ENCODE data around the gene ATP5PD.
"Not testable (repeated sequence)": the region's sequence is repeated elsewhere in the genome, so short reads cannot be mapped to it uniquely, and the experiment has no call there.

The ATP5PD gene

DNA sequence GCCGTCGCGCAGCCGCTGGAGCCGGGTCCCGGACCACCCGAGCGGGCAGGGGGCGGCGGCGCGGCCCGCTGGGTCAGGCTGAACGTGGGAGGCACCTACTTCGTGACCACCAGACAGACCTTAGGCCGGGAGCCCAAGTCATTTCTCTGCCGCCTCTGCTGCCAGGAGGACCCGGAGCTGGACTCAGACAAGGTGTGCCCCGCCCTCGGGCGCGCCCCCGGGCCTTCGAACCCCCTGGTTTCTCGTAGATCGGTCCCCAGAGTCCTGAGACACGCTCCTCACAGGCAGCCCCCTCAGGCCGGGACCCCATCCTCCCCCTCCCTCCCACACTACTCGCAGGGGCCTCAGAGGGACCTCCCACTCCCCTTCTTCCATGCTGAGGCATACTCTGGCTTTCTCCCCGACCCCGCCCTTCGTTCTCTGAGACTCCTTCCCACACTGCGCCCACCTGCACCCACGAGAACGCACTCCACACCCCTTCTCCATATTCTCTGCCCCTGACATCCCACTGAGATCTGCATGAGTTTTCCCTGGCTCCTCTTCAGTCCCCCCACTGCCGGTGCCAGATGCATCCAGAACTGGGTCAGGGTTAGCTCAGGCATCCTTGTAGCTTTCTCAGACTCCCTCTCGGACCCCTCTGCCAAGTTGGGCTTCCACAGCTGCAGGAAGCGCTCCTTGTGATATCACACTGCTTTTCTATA is 779 bp upstream of the ATP5PD start:
- Histone ChIP-seq H4K20me1 (ENCODE audit: insufficient read depth, low read length) (no peaks in the 10 kb centered on the region), H3K9me3 (ENCODE audit: insufficient read depth, low read length) (no peaks in the 10 kb centered on the region), H3K27ac (ENCODE audit: low read length) (no peak overlapping the region), H3K9ac (ENCODE audit: low read length) (peak overlapping the region; percentile 78), H3K4me1 (ENCODE audit: low read length) (peaks cover 19% of the 10 kb centered on the region), H3K27me3 (ENCODE audit: low read depth, low read length) (no peaks in the 10 kb centered on the region), H2AFZ (ENCODE audit: low read depth, low read length) (no peak overlapping the region), H3K4me3 (ENCODE audit: low read length) (peak overlapping the region; percentile 90), H3K36me3 (replicated peaks; ENCODE audit: low read depth, low read length) (peaks cover 7% of the 10 kb centered on the region), H3K4me2 (ENCODE audit: low read length) (peak overlapping the region; percentile 99), H3K79me2 (ENCODE audit: low read length) (peaks cover 17% of the 10 kb centered on the region)
- TF ChIP-seq EZH2phosphoT487 (IDR thresholded peaks at IDR 0.05; ENCODE audit: low read depth): no peak
- TF ChIP-seq, protein P1, sequence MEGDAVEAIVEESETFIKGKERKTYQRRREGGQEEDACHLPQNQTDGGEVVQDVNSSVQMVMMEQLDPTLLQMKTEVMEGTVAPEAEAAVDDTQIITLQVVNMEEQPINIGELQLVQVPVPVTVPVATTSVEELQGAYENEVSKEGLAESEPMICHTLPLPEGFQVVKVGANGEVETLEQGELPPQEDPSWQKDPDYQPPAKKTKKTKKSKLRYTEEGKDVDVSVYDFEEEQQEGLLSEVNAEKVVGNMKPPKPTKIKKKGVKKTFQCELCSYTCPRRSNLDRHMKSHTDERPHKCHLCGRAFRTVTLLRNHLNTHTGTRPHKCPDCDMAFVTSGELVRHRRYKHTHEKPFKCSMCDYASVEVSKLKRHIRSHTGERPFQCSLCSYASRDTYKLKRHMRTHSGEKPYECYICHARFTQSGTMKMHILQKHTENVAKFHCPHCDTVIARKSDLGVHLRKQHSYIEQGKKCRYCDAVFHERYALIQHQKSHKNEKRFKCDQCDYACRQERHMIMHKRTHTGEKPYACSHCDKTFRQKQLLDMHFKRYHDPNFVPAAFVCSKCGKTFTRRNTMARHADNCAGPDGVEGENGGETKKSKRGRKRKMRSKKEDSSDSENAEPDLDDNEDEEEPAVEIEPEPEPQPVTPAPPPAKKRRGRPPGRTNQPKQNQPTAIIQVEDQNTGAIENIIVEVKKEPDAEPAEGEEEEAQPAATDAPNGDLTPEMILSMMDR (IDR thresholded peaks at IDR 0.05; ENCODE audit: low read depth, low read length): no peak

DNA sequence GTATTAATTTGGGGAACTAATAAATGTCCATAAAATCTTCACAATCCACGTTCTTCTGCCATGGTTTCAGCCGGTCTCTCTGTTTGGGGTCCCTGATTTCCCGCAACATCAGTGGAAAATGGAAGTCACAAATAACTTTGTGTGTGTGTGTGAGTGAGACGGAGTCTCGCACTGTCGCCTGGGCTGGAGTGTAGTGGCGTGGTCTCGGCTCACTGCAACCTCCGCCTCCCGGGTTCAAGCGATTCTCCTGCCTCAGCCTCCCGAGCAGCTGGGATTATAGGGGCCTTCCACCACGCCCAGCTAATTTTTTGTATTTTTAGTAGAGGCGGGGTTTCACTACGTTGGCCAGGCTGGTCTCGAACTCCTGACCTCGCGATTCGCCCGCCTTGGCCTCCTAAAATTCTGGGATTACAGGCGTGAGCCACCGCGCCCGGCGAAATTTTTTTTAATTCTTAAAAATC is 793 bp downstream of the ATP5PD start:
- Histone ChIP-seq H3K79me2 (ENCODE audit: low read length) (peaks cover 17% of the 10 kb centered on the region), H3K4me1 (ENCODE audit: low read length) (peaks cover 19% of the 10 kb centered on the region), H3K9ac (ENCODE audit: low read length) (peak overlapping the region; percentile 85), H3K4me3 (ENCODE audit: low read length) (peak overlapping the region; percentile 90), H3K4me2 (ENCODE audit: low read length) (peak overlapping the region; percentile 70), H3K27ac (ENCODE audit: low read length) (peak overlapping the region; percentile 55; the same call in 1 of the 2 replicates)
- not testable (repeated sequence) for H3K27me3 ChIP-seq (ENCODE audit: low read depth, low read length); H2AFZ ChIP-seq (ENCODE audit: low read depth, low read length); H4K20me1 ChIP-seq (ENCODE audit: insufficient read depth, low read length); H3K36me3 ChIP-seq (replicated peaks; ENCODE audit: low read depth, low read length); H3K9me3 ChIP-seq (ENCODE audit: insufficient read depth, low read length)

DNA sequence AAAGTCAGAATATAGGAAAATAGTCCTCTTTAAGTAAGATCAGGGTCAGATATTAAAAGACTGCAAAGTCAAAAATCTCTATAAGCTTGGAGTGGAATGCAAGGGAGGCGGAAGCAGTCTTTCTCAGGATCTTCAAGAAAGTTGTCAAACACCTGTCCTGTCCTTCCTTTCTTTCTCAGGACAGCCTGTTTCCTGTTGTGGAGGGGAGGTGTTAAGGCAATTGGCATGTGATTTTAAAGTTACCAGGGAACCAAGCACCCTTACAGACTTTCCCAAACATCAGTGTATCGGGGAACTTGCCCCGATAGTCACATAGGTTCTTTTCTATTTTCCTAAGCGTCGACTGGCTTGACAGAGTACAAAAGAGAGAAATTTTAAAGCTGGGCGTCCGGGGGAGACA is 2.1 kb downstream of the ATP5PD start:
- H3K4me2 ChIP-seq (ENCODE audit: low read length): no peak overlapping the region
- H3K9me3 ChIP-seq (ENCODE audit: insufficient read depth, low read length): no peaks in the 10 kb centered on the region
- H3K79me2 ChIP-seq (ENCODE audit: low read length): peaks cover 17% of the 10 kb centered on the region
- no peaks in the 10 kb centered on the region for H4K20me1 ChIP-seq (ENCODE audit: insufficient read depth, low read length)
- peaks cover 16% of the 10 kb centered on the region for H3K4me1 ChIP-seq (ENCODE audit: low read length)
- H3K27me3 ChIP-seq (ENCODE audit: low read depth, low read length): no peaks in the 10 kb centered on the region
- no peak for TF ChIP-seq EZH2phosphoT487 (IDR thresholded peaks at IDR 0.05; ENCODE audit: low read depth)
- TF ChIP-seq, protein P1 (IDR thresholded peaks at IDR 0.05; ENCODE audit: low read depth, low read length): no peak
- H2AFZ ChIP-seq (ENCODE audit: low read depth, low read length): no peak overlapping the region
- H3K4me3 ChIP-seq (ENCODE audit: low read length): no peak overlapping the region
- H3K9ac ChIP-seq (ENCODE audit: low read length): no peak overlapping the region
- no peak overlapping the region for H3K27ac ChIP-seq (ENCODE audit: low read length)
- H3K36me3 ChIP-seq (replicated peaks; ENCODE audit: low read depth, low read length): peaks cover 8% of the 10 kb centered on the region

DNA sequence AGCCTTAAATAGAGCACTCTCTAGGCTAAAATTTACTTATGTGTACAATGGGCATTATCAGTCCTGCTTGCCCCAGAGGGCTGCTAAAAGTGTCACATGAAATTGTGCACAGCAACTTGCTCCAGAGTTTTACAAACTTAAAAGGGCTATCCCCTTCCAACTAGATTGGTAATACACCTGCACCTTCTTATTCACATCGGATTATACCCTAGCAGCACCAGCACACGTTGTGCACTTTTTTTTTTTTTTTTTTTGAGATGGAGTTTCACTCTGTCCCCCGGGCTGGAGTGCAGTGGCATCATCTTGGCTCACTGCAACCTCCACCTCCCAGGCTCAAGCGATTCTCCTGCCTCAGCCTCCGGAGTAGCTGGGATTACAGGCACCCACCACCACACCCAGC is 3.0 kb downstream of the ATP5PD start:
- not testable (repeated sequence) for H3K9ac ChIP-seq (ENCODE audit: low read length); H4K20me1 ChIP-seq (ENCODE audit: insufficient read depth, low read length); H2AFZ ChIP-seq (ENCODE audit: low read depth, low read length); H3K9me3 ChIP-seq (ENCODE audit: insufficient read depth, low read length); H3K27ac ChIP-seq (ENCODE audit: low read length); H3K27me3 ChIP-seq (ENCODE audit: low read depth, low read length); H3K4me3 ChIP-seq (ENCODE audit: low read length); H3K4me2 ChIP-seq (ENCODE audit: low read length)
- peaks cover 17% of the 10 kb centered on the region for H3K79me2 ChIP-seq (ENCODE audit: low read length)
- peaks cover 13% of the 10 kb centered on the region for H3K36me3 ChIP-seq (replicated peaks; ENCODE audit: low read depth, low read length)
- H3K4me1 ChIP-seq (ENCODE audit: low read length): peaks cover 14% of the 10 kb centered on the region

- no peak overlapping the region for H2AFZ ChIP-seq (ENCODE audit: low read depth, low read length)
- no peak overlapping the region for H3K4me2 ChIP-seq (ENCODE audit: low read length)
- H4K20me1 ChIP-seq (ENCODE audit: insufficient read depth, low read length): no peaks in the 10 kb centered on the region
- H3K79me2 ChIP-seq (ENCODE audit: low read length): peaks cover 9% of the 10 kb centered on the region
- H3K9me3 ChIP-seq (ENCODE audit: insufficient read depth, low read length): no peaks in the 10 kb centered on the region
- no peak overlapping the region for H3K27ac ChIP-seq (ENCODE audit: low read length)
- H3K4me3 ChIP-seq (ENCODE audit: low read length): no peak overlapping the region
- no peak overlapping the region for H3K9ac ChIP-seq (ENCODE audit: low read length)
- H3K36me3 ChIP-seq (replicated peaks; ENCODE audit: low read depth, low read length): peaks cover 16% of the 10 kb centered on the region
- H3K4me1 ChIP-seq (ENCODE audit: low read length): peaks cover 4% of the 10 kb centered on the region; the same call in 1 of the 2 replicates
- no peaks in the 10 kb centered on the region for H3K27me3 ChIP-seq (ENCODE audit: low read depth, low read length)
- TF ChIP-seq, protein P1 (IDR thresholded peaks at IDR 0.05; ENCODE audit: low read depth, low read length): no peak
- no peak for TF ChIP-seq EZH2phosphoT487 (IDR thresholded peaks at IDR 0.05; ENCODE audit: low read depth)
Measured at GRCh38 chr17:75041656-75042280, 5.0 kb downstream of the ATP5PD start.

Measured in OCI-LY3 (cell line).